Brain microvascular endothelial cell (primary cell): ENCODE measurements around the gene MALAT1.
"Not testable (repeated sequence)": the region's sequence is repeated elsewhere in the genome, so short reads cannot be mapped to it uniquely, and the experiment has no call there.

Experiments used
- DNase-seq: peaks from one replicate; pipeline ENCODE4 v3.0.0-alpha.2; 2020
- H3K27ac ChIP-seq: fragments of 250-450 bp; sonication (Bioruptor Pico); 2 replicates; pipeline ENCODE4 v1.5.1; 2020; ENCODE audit warnings: mild to moderate bottlenecking, moderate library complexity
- H3K27me3 ChIP-seq: fragments of 250-450 bp; sonication (Bioruptor Pico); replicated peaks from 2 replicates; pipeline ENCODE4 v1.5.1; 2020; ENCODE audit warnings: mild to moderate bottlenecking
- H3K36me3 ChIP-seq: fragments of 250-450 bp; sonication (Bioruptor Pico); replicated peaks from 2 replicates; pipeline ENCODE4 v1.5.1; 2020; ENCODE audit warnings: mild to moderate bottlenecking
- H3K4me3 ChIP-seq: 2 replicates; pipeline ENCODE4 v1.5.1; 2011; ENCODE audit warnings: low read depth, mild to moderate bottlenecking, control low read depth, low read length, moderate library complexity
- CTCF ChIP-seq: IDR thresholded peaks from 2 replicates; pipeline ENCODE4 v1.5.1; 2011; ENCODE audit warnings: low read depth, mild to moderate bottlenecking, moderate library complexity, low read length, control low read depth, inconsistent platforms; ENCODE audit errors: missing control alignments
- in situ Hi-C: cut with HindIII; loops from 2 replicates; pipeline ENCODE4 v1.10.0; 2017; ENCODE audit warnings: low sequenced_read_pairs, low pct_ligation_motif_present

The MALAT1 gene

GRCh38 chr11:65516135-65516968, 17.5 kb downstream of the MALAT1 start:
- Histone ChIP-seq H3K4me3 (no peak overlapping the region), H3K36me3 (no peaks in the 10 kb centered on the region), H3K27me3 (no peaks in the 10 kb centered on the region), H3K27ac (no peak overlapping the region)
- DNase-seq: no peak
- in situ Hi-C loops: no loop called here
- no peak for TF ChIP-seq CTCF

GRCh38 chr11:65518941-65519549, 20.2 kb downstream of the MALAT1 start:
- in situ Hi-C loops, DNase-seq, H3K27me3 ChIP-seq, H3K4me3 ChIP-seq, H3K36me3 ChIP-seq, H3K27ac ChIP-seq: not testable (repeated sequence)

- H3K36me3 ChIP-seq, in situ Hi-C loops, H3K4me3 ChIP-seq, DNase-seq, H3K27me3 ChIP-seq, H3K27ac ChIP-seq: not testable (repeated sequence)
These were observed 23.1 kb downstream of the MALAT1 start for GRCh38 chr11:65521777-65522521.

GRCh38 chr11:65522718-65523630, 24.1 kb downstream of the MALAT1 start:
- peaks cover 16% of the 10 kb centered on the region for H3K36me3 ChIP-seq
- H3K27ac ChIP-seq, H3K27me3 ChIP-seq, DNase-seq, in situ Hi-C loops, H3K4me3 ChIP-seq: not testable (repeated sequence)

GRCh38 chr11:65523631-65523968, 24.8 kb downstream of the MALAT1 start:
- H3K4me3 ChIP-seq, H3K27me3 ChIP-seq, in situ Hi-C loops, DNase-seq, H3K27ac ChIP-seq: not testable (repeated sequence)
- H3K36me3 ChIP-seq: peaks cover 20% of the 10 kb centered on the region

GRCh38 chr11:65524014-65524740, 25.3 kb downstream of the MALAT1 start:
- Histone ChIP-seq H3K36me3 (peaks cover 23% of the 10 kb centered on the region), H3K4me3 (peak overlapping the region; percentile 40), H3K27ac (no peak overlapping the region), H3K27me3 (no peaks in the 10 kb centered on the region)
- TF ChIP-seq CTCF: no peak
- in situ Hi-C loops: no loop called here
- DNase-seq: no peak
